C4-2B (cell line): ENCODE data around the gene WDR3.

Experiments
- ZFX ChIP-seq: fragments of 450-650 bp; IDR thresholded peaks from 2 replicates; pipeline ENCODE4 v1.6.1; 2017
- TF ChIP-seq, protein P1 (sequence below): fragments of 450-650 bp; conservative IDR thresholded peaks from 2 replicates; pipeline ENCODE4 v1.5.1; 2017; ENCODE audit warnings: mild to moderate bottlenecking

DNA sequence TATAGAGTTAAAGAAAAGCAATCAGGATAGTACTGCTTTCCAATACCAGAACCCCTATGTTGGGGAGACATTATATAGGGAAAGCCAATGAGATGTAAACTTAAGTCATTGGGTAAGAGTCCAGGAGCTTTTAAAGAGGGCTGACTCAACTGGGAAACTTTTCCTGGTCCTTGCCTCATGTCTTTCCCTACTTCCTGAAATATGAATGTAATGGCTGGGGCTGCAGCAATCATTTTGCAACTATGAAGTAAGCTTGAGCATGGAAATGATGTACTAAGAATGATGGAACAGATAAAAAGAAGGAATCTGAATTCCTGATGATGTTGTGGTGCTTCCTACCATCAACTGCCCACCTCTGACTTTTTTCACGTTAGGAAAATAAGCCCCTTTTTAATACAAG lies 55.7 kb downstream of the WDR3 start:
- TF ChIP-seq, protein P1, sequence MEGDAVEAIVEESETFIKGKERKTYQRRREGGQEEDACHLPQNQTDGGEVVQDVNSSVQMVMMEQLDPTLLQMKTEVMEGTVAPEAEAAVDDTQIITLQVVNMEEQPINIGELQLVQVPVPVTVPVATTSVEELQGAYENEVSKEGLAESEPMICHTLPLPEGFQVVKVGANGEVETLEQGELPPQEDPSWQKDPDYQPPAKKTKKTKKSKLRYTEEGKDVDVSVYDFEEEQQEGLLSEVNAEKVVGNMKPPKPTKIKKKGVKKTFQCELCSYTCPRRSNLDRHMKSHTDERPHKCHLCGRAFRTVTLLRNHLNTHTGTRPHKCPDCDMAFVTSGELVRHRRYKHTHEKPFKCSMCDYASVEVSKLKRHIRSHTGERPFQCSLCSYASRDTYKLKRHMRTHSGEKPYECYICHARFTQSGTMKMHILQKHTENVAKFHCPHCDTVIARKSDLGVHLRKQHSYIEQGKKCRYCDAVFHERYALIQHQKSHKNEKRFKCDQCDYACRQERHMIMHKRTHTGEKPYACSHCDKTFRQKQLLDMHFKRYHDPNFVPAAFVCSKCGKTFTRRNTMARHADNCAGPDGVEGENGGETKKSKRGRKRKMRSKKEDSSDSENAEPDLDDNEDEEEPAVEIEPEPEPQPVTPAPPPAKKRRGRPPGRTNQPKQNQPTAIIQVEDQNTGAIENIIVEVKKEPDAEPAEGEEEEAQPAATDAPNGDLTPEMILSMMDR, result no peak
- TF ChIP-seq ZFX, result no peak
